Endothelial cell of umbilical vein (primary cell): Measurements from ENCODE around the gene APBB1. TPM values are rescaled to one million over a fixed set of nuclear protein-coding genes. Genes with fewer than 3 reads are reported as not detected.

Experiments
- BruUV-seq: library from RNA; stranded (reverse); fragments of 400-500 nt; replicated peaks from 2 replicates; lab custom pipeline; 2021; lab: Mats Ljungman, UMichigan
- CTCF ChIA-PET: fragments of 300-600, 350-600 bp; sonication (Branson Sonifier 250); formaldehyde crosslinking; loops from one replicate; lab custom pipeline; 2021; ENCODE audit warnings: antibody characterized with exemption, inconsistent platforms; lab: Charles Lee
- POLR2A ChIA-PET: fragments of 300-600, 350-600 bp; sonication (Branson Sonifier 250); formaldehyde crosslinking; loops from one replicate; lab custom pipeline; 2021; ENCODE audit warnings: antibody characterized with exemption, inconsistent platforms; lab: Charles Lee
- DNase-seq: peaks from one replicate; pipeline ENCODE4 v3.0.0-alpha.2; 2011; ENCODE audit warnings: low read depth, low spot score
- FAIRE-seq: peaks from 2 replicates; lab custom pipeline; 2011; peaks lifted over from hg19 to GRCh38; lab: Jason Lieb, UNC
- H2AFZ ChIP-seq: 2 replicates; pipeline ENCODE4 v1.6.0; 2012; ENCODE audit warnings: low read depth, low read length, control low read depth, inconsistent platforms
- H3K27ac ChIP-seq: 2 replicates; pipeline ENCODE4 v1.5.1; 2011; ENCODE audit warnings: low read depth, mild to moderate bottlenecking, control low read depth, low read length, moderate library complexity; ENCODE audit not compliant: insufficient read depth
- H3K27me3 ChIP-seq, 2 experiments: 2 replicates each; pipeline versions ENCODE4 v1.6.0 to v1.6.1; 2011; ENCODE audit warnings: low read length in 2 of 2, mixed read lengths in 1 of 2; ENCODE audit not compliant: control insufficient read depth in 2 of 2, insufficient read depth in 2 of 2
- H3K36me3 ChIP-seq, 2 experiments: 2 replicates in 1 of 2; 3 replicates in 1 of 2; pipeline ENCODE4 v1.5.1; 2011; ENCODE audit warnings: low read length in 2 of 2, mild to moderate bottlenecking in 1 of 2, moderate library complexity in 1 of 2; ENCODE audit not compliant: control insufficient read depth in 2 of 2, insufficient read depth in 2 of 2; ENCODE audit errors: extremely low read depth in 1 of 2
- H3K4me1 ChIP-seq: 3 replicates; pipeline ENCODE4 v1.5.1; 2011; ENCODE audit warnings: mild to moderate bottlenecking, low read length; ENCODE audit not compliant: control insufficient read depth, insufficient read depth; ENCODE audit errors: extremely low read depth
- H3K4me2 ChIP-seq: 2 replicates; pipeline ENCODE4 v1.6.1; 2011; ENCODE audit warnings: low read length, control low read depth, mixed read lengths; ENCODE audit not compliant: insufficient read depth
- H3K4me3 ChIP-seq, 3 experiments: fragments of 200-600 bp in 1 of 3; sonication (generic), shearing (Covaris generic) in 1 of 3; replicated peaks in 1 of 3; 2 replicates each; pipeline ENCODE4 v1.5.1; 2011 to 2016; ENCODE audit warnings: control low read depth in 3 of 3, low read length in 3 of 3, mild to moderate bottlenecking in 2 of 3, inconsistent platforms in 1 of 3, low read depth in 1 of 3, moderate library complexity in 1 of 3; ENCODE audit not compliant: insufficient read depth in 1 of 3
- H3K79me2 ChIP-seq: 2 replicates; pipeline ENCODE4 v1.6.0; 2012; ENCODE audit warnings: low read length, inconsistent platforms; ENCODE audit not compliant: control insufficient read depth, insufficient read depth
- H3K9ac ChIP-seq: replicated peaks from 2 replicates; pipeline ENCODE3; 2011; ENCODE audit warnings: low read length, control low read depth; ENCODE audit not compliant: insufficient read depth; ENCODE audit errors: extremely low read depth
- H3K9me1 ChIP-seq: replicated peaks from 3 replicates; pipeline ENCODE4 v1.6.0; 2011; ENCODE audit warnings: mild to moderate bottlenecking, low read length; ENCODE audit not compliant: control insufficient read depth, insufficient read depth; ENCODE audit errors: extremely low read depth
- H3K9me3 ChIP-seq: replicated peaks from 2 replicates; pipeline ENCODE4 v1.5.1; 2012; ENCODE audit warnings: low read length, inconsistent platforms; ENCODE audit not compliant: control insufficient read depth, insufficient read depth
- H4K20me1 ChIP-seq: replicated peaks from 2 replicates; pipeline ENCODE3; 2011; ENCODE audit warnings: mild to moderate bottlenecking, low read length; ENCODE audit not compliant: control insufficient read depth, insufficient read depth; ENCODE audit errors: extremely low read depth
- EZH2 ChIP-seq: IDR thresholded peaks from 2 replicates; pipeline ENCODE4 v1.6.1; 2012; ENCODE audit warnings: borderline replicate concordance, low read depth, mild to moderate bottlenecking, moderate library complexity, low read length, inconsistent platforms; ENCODE audit not compliant: severe bottlenecking
- FOS ChIP-seq: IDR thresholded peaks from 2 replicates; pipeline ENCODE4 v1.6.1; 2011; ENCODE audit warnings: mild to moderate bottlenecking, low read length, moderate library complexity, borderline replicate concordance; ENCODE audit not compliant: insufficient read depth
- GATA2 ChIP-seq: IDR thresholded peaks from 2 replicates; pipeline ENCODE4 v1.7.0; 2011; ENCODE audit warnings: low read depth, mild to moderate bottlenecking, moderate library complexity, mixed read lengths, low read length; ENCODE audit not compliant: insufficient read length, insufficient read depth
- JUN ChIP-seq: IDR thresholded peaks from 2 replicates; pipeline ENCODE4 v1.6.1; 2011; ENCODE audit warnings: borderline replicate concordance, low read depth; ENCODE audit not compliant: insufficient read length, insufficient read depth
- MYC ChIP-seq: IDR thresholded peaks from one replicate; pipeline ENCODE4 v1.6.1; 2011; ENCODE audit warnings: mild to moderate bottlenecking, low read depth, low read length
- POLR2A ChIP-seq: IDR thresholded peaks from 2 replicates; pipeline ENCODE4 v1.6.1; 2012; ENCODE audit warnings: low read depth, mild to moderate bottlenecking, control low read depth, low read length
- POLR2AphosphoS5 ChIP-seq: IDR thresholded peaks from 2 replicates; pipeline ENCODE4 v1.6.1; 2012; ENCODE audit warnings: low read depth, mild to moderate bottlenecking, control low read depth, low read length, moderate library complexity; ENCODE audit not compliant: insufficient read depth
- dilution Hi-C: fragments of 300-500 bp; cut with MboI; formaldehyde crosslinking; loops from one replicate; pipeline ENCODE4 v1.15.0; 2019; ENCODE audit warnings: low sequenced_read_pairs; ENCODE audit not compliant: extremely low pct_ligation_motif_present
- intact Hi-C: fragments of 100-400 bp; cut with micrococcal nuclease; formaldehyde crosslinking; loops from one replicate; pipeline ENCODE4 v1.10.0; 2022
- polyA plus RNA-seq, 4 experiments: library from polyadenylated mRNA; depleted of rRNA in 3 of 4; stranded (reverse) in 3 of 4; unstranded in 1 of 4; fragments of >200 nt; gene quantifications; 2 replicates each; pipeline versions ENCODE4 v1.2.1 to v1.2.3, GENCODE V29; 2011 to 2012; ENCODE audit warnings: missing spikeins in 1 of 4
- total RNA-seq: library from RNA; stranded (reverse); gene quantifications from 2 replicates; pipeline ENCODE4 v1.2.3, GENCODE V29; 2021
- TF ChIP-seq, protein P1 (sequence below): IDR thresholded peaks from 2 replicates; pipeline ENCODE4 v1.6.1; 2011; ENCODE audit not compliant: insufficient read depth, insufficient read length
- TF ChIP-seq, protein P2 (sequence below), 2 donors: IDR thresholded peaks; 1 replicate in 1 of 2; 2 replicates in 1 of 2; pipeline ENCODE4 v1.5.1; 2011; ENCODE audit warnings: low read length in 2 of 2, mild to moderate bottlenecking in 2 of 2, moderate library complexity in 2 of 2, control low read depth in 1 of 2, inconsistent platforms in 1 of 2, low read depth in 1 of 2; ENCODE audit not compliant: insufficient read depth in 1 of 2; ENCODE audit errors: extremely low read depth in 1 of 2

APBB1 gene
- total and polyA plus RNA-seq, 2 donors (not counting 3 experiments of a cell fraction or from before 2014, with no cell fraction given): 48.0 to 63.5 TPM

DNA sequence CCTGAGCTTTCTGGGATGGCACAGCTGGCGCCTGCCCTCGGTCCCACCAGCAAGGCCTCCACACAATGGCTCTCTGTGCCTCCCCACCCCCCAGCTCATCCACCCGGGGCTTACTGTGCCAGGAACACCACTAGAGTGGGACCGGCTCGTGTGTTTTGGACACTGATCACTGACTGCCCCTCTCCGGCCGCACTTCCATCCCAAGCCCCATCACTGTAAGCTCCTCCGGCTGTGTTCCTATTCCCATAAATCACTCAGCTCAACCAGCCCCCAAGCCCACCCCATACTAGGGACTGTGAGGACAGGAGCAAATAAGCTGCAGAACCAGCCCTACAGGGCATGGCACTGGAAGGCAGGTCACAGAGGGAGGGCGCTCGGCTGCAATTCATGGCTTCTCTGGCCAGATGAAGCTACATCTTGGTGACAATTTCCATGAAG, 7.3 kb downstream of the APBB1 start:
- no peak for FAIRE-seq
- no TSS peak for BruUV-seq
- no peaks in the 10 kb centered on the region for H3K4me1 ChIP-seq

DNA sequence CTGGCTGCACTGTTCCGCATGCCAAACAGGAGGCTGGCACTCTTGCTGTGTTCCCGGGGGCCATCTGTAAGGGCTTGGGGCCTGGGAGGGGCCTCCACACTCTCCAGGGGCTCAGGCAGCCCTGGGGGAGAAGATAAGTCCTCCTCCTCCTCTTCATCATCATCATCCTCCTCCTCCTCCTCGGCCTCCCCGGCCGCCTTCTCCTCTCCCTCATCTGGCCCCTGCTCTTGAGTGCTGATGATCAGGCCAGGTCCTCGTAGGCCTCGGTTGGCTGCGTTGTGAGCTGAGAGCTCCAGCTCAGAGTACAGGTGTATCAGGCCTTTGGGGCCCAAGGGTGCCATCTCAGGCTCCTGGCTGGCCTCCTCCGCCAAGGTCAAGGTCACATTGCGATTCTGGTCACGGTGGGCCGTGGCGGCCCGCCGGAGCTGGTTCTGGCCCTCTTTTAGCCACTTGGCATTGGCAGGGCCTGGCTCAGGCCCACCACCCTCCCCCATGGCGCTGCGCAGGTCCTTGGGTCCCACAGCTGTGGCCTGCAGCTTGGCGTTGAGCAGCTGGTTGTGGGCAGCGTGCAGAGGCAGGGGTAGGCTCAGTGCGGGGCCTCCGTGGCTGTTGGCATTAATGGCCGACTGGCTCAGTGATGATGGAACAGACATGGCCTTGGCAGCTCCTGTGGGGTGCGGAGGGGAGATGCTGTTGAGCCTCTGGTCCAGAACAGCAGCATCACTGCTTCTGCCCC, 8.0 kb downstream of the APBB1 start:
- Histone ChIP-seq H3K9ac (no peak overlapping the region), H3K27ac (no peak overlapping the region), H3K9me3 (no peaks in the 10 kb centered on the region), H3K4me2 (no peak overlapping the region), H2AFZ (no peak overlapping the region), H3K9me1 (no peaks in the 10 kb centered on the region), H3K4me1 (no peaks in the 10 kb centered on the region), H4K20me1 (no peaks in the 10 kb centered on the region), H3K79me2 (no peaks in the 10 kb centered on the region), H3K27me3 (no peaks in the 10 kb centered on the region), H3K36me3 (peaks cover 0 to 10% of the 10 kb centered on the region in 2 experiments), H3K4me3 (no peak overlapping the region)
- CTCF ChIA-PET: interaction anchor here (1.3 to 2.6 kb wide), 4 partner anchors 10 to 33 kb away, joined by 5 to 12 read pairs (median 11); no protein-coding TSS in a partner anchor
- TF ChIP-seq POLR2A: no peak
- no peak for TF ChIP-seq POLR2AphosphoS5
- no peak for TF ChIP-seq GATA2
- TF ChIP-seq, protein P1, sequence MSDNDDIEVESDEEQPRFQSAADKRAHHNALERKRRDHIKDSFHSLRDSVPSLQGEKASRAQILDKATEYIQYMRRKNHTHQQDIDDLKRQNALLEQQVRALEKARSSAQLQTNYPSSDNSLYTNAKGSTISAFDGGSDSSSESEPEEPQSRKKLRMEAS: no peak
- TF ChIP-seq MYC: no peak
- no peak for TF ChIP-seq FOS
- TF ChIP-seq, protein P2, sequence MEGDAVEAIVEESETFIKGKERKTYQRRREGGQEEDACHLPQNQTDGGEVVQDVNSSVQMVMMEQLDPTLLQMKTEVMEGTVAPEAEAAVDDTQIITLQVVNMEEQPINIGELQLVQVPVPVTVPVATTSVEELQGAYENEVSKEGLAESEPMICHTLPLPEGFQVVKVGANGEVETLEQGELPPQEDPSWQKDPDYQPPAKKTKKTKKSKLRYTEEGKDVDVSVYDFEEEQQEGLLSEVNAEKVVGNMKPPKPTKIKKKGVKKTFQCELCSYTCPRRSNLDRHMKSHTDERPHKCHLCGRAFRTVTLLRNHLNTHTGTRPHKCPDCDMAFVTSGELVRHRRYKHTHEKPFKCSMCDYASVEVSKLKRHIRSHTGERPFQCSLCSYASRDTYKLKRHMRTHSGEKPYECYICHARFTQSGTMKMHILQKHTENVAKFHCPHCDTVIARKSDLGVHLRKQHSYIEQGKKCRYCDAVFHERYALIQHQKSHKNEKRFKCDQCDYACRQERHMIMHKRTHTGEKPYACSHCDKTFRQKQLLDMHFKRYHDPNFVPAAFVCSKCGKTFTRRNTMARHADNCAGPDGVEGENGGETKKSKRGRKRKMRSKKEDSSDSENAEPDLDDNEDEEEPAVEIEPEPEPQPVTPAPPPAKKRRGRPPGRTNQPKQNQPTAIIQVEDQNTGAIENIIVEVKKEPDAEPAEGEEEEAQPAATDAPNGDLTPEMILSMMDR (IDR thresholded peaks at IDR 0.05; ENCODE audit: extremely low read depth in 1 of 2, insufficient read depth in 1 of 2, low read depth in 1 of 2, low read length in 2 of 2): no peak
- no peak for TF ChIP-seq JUN
- TF ChIP-seq EZH2: no peak
- no peak for FAIRE-seq
- no TSS peak for BruUV-seq
- intact Hi-C loops (no loop called here), dilution Hi-C loops (no loop called here)
- DNase-seq: no peak
- POLR2A ChIA-PET: no interaction called here

More for the DNA sequence above, 7.3 kb downstream of the APBB1 start:
- Histone ChIP-seq H3K9me1 (no peaks in the 10 kb centered on the region), H3K27me3 (no peaks in the 10 kb centered on the region), H2AFZ (no peak overlapping the region), H3K4me2 (no peak overlapping the region), H3K9me3 (no peaks in the 10 kb centered on the region), H3K9ac (no peak overlapping the region), H4K20me1 (no peaks in the 10 kb centered on the region), H3K4me3 (no peak overlapping the region), H3K27ac (no peak overlapping the region), H3K36me3 (peaks cover 0 to 10% of the 10 kb centered on the region in 2 experiments), H3K79me2 (no peaks in the 10 kb centered on the region)
- ChIA-PET POLR2A (no interaction called here), CTCF (interaction anchor here (1.0 to 2.6 kb wide), 4 partner anchors 9 to 32 kb away, joined by 3 to 12 read pairs (median 8); no protein-coding TSS in a partner anchor)
- intact Hi-C loops: no loop called here
- TF ChIP-seq, protein P1: no peak
- no peak for DNase-seq
- dilution Hi-C loops: no loop called here
